GM23338 (cell line): ENCODE measurements around the gene SLC26A6. TPM values are rescaled to one million over a fixed set of nuclear protein-coding genes. Genes with fewer than 3 reads are reported as not detected.
A peak's percentile ranks its signal among the peaks of the same experiment; 100 is the strongest.

Experiments
- ATAC-seq: fragments of 200-7000 bp; cut with Tn5 transposase; 3 replicates; pipeline ENCODE4 v1.9.1; 2020
- DNase-seq: peaks from one replicate; pipeline ENCODE4 v3.0.0-alpha.2; 2015; ENCODE audit warnings: low spot score
- H2AFZ ChIP-seq: fragments of 200-600 bp; sonication (generic); 2 replicates; pipeline ENCODE4 v1.8.0; 2016; ENCODE audit warnings: antibody characterized with exemption, mild to moderate bottlenecking, moderate library complexity
- H3F3A ChIP-seq: fragments of 200-600 bp; sonication (generic); replicated peaks from 2 replicates; pipeline ENCODE4 v1.8.0; 2017; ENCODE audit warnings: antibody characterized with exemption, mixed run types, low read depth
- H3K27ac ChIP-seq: fragments of 200-600 bp; sonication (generic); 2 replicates; pipeline ENCODE4 v1.6.1; 2016; ENCODE audit warnings: low read depth
- H3K27me3 ChIP-seq: fragments of 200-600 bp; sonication (generic); 2 replicates; pipeline ENCODE4 v1.8.0; 2016; ENCODE audit warnings: mild to moderate bottlenecking, mixed run types, moderate library complexity; ENCODE audit not compliant: insufficient read depth
- H3K36me3 ChIP-seq: fragments of 200-600 bp; sonication (generic); 2 replicates; pipeline ENCODE4 v1.8.0; 2016; ENCODE audit warnings: mild to moderate bottlenecking; ENCODE audit not compliant: insufficient read depth
- H3K4me1 ChIP-seq: fragments of 200-600 bp; sonication (generic); 2 replicates; pipeline ENCODE4 v1.8.0; 2016; ENCODE audit warnings: mild to moderate bottlenecking, moderate library complexity; ENCODE audit not compliant: insufficient read depth
- H3K4me2 ChIP-seq: fragments of 200-600 bp; sonication (generic); 2 replicates; pipeline ENCODE4 v1.7.1; 2017; ENCODE audit warnings: mixed run types
- H3K4me3 ChIP-seq: fragments of 200-600 bp; sonication (generic); 2 replicates; pipeline ENCODE4 v1.6.1; 2016; ENCODE audit warnings: mixed run types
- H3K79me2 ChIP-seq: fragments of 200-600 bp; sonication (generic); replicated peaks from 2 replicates; pipeline ENCODE4 v1.8.0; 2017; ENCODE audit warnings: mild to moderate bottlenecking; ENCODE audit not compliant: insufficient read depth
- H3K9me2 ChIP-seq: fragments of 200-600 bp; sonication (generic); 2 replicates; pipeline ENCODE4 v1.8.0; 2017; ENCODE audit not compliant: insufficient read depth
- H4K20me1 ChIP-seq: fragments of 200-600 bp; sonication (generic); replicated peaks from 2 replicates; pipeline ENCODE4 v1.8.0; 2017; ENCODE audit warnings: mild to moderate bottlenecking; ENCODE audit not compliant: insufficient read depth
- H3K27ac Mint-ChIP-seq: 2 replicates; pipeline ENCODE4 v1.8.0; 2020; ENCODE audit warnings: inconsistent platforms, mild to moderate bottlenecking, moderate library complexity, mixed read lengths
- H3K27me3 Mint-ChIP-seq: 3 replicates; pipeline ENCODE4 v1.8.0; 2022; ENCODE audit warnings: low read depth, mild to moderate bottlenecking, moderate library complexity, mixed read lengths, inconsistent platforms; ENCODE audit not compliant: insufficient read depth, poor library complexity
- H3K36me3 Mint-ChIP-seq: 3 replicates; pipeline ENCODE4 v1.8.0; 2021; ENCODE audit warnings: low read depth, mild to moderate bottlenecking, inconsistent platforms, moderate library complexity, mixed read lengths
- H3K4me1 Mint-ChIP-seq: 3 replicates; pipeline ENCODE4 v1.8.0; 2020; ENCODE audit warnings: mild to moderate bottlenecking, inconsistent platforms, mixed read lengths
- H3K4me3 Mint-ChIP-seq: 3 replicates; pipeline ENCODE4 v1.8.0; 2021; ENCODE audit warnings: moderate library complexity, mild to moderate bottlenecking, inconsistent platforms, mixed read lengths
- H3K9me3 Mint-ChIP-seq: 3 replicates; pipeline ENCODE4 v1.8.0; 2020; ENCODE audit warnings: moderate library complexity, mild to moderate bottlenecking, inconsistent platforms, mixed read lengths
- CREB1 ChIP-seq: fragments of 250-450 bp; sonication (Bioruptor Pico); IDR thresholded peaks from 2 replicates; pipeline ENCODE4 v1.5.0; 2020; ENCODE audit warnings: low read depth, mild to moderate bottlenecking, moderate library complexity
- CTCF ChIP-seq, 2 experiments: fragments of 200-600 bp in 1 of 2; sonication (generic) in 1 of 2; conservative IDR thresholded peaks; 2 replicates each; pipeline versions ENCODE4 v1.5.1 to v1.6.1; 2016 to 2017; ENCODE audit warnings: antibody characterized with exemption in 2 of 2, low read depth in 2 of 2, mild to moderate bottlenecking in 2 of 2, moderate library complexity in 1 of 2
- ETS1 ChIP-seq: IDR thresholded peaks from 2 replicates; pipeline ENCODE4 v1.6.1; 2016; ENCODE audit warnings: antibody characterized with exemption
- EZH2 ChIP-seq: fragments of 200-600 bp; sonication (generic); IDR thresholded peaks from one replicate; pipeline ENCODE4 v1.8.0; 2017; ENCODE audit warnings: antibody characterized with exemption, mild to moderate bottlenecking, low read depth; ENCODE audit not compliant: unreplicated experiment
- EZH2phosphoT487 ChIP-seq: fragments of 200-600 bp; sonication (generic); IDR thresholded peaks from one replicate; pipeline ENCODE4 v1.8.1; 2018; ENCODE audit warnings: antibody characterized with exemption; ENCODE audit not compliant: unreplicated experiment
- JUNB ChIP-seq: IDR thresholded peaks from one replicate; pipeline ENCODE4 v1.6.1; 2016; ENCODE audit warnings: antibody characterized with exemption; ENCODE audit not compliant: unreplicated experiment
- NANOG ChIP-seq: IDR thresholded peaks from 2 replicates; pipeline ENCODE4 v1.6.1; 2016; ENCODE audit warnings: antibody characterized with exemption, borderline replicate concordance
- POLR2AphosphoS5 ChIP-seq: IDR thresholded peaks from 2 replicates; pipeline ENCODE4 v1.6.1; 2016; ENCODE audit warnings: antibody characterized with exemption, low read depth
- REST ChIP-seq: IDR thresholded peaks from one replicate; pipeline ENCODE4 v1.6.1; 2018; ENCODE audit warnings: antibody characterized with exemption; ENCODE audit not compliant: unreplicated experiment
- ZNF114 ChIP-seq: fragments of 250-450 bp; sonication (Bioruptor Pico); IDR thresholded peaks from 2 replicates; pipeline ENCODE4 v1.5.0; 2020; ENCODE audit warnings: mild to moderate bottlenecking, moderate library complexity
- ZNF331 ChIP-seq: fragments of 250-450 bp; sonication (Bioruptor Pico); IDR thresholded peaks from 2 replicates; pipeline ENCODE4 v1.5.0; 2020; ENCODE audit warnings: low read depth, mild to moderate bottlenecking, moderate library complexity
- polyA plus RNA-seq: library from polyadenylated mRNA; unstranded; fragments of >200 nt; fragmentation: Nextera tagmentation; extraction: Ambion mirVana; gene quantifications from 2 replicates; pipeline ENCODE4 v1.2.1, GENCODE V29; 2016
- total RNA-seq: library from RNA; depleted of rRNA; stranded (reverse); fragments of >200 nt; shearing (Covaris generic); gene quantifications from 2 replicates; pipeline ENCODE4 v1.2.3, GENCODE V29; 2014

The SLC26A6 gene
- total and polyA plus RNA-seq, 2 experiments from 2014 or later = 34.3 to 96.4 TPM

GRCh38 chr3:48664313-48664644 lies 29.0 kb upstream of the SLC26A6 start:
- H3K36me3 ChIP-seq = no peaks in the 10 kb centered on the region
- peak in 1 of 2 experiments; percentile 6; a peak in 1 of 4 replicates for TF ChIP-seq CTCF (conservative IDR thresholded peaks at IDR 0.05; ENCODE audit: low read depth in 2 of 2)
- TF ChIP-seq CREB1 (CRISPR knock-in tag) = no peak
- H3K27me3 ChIP-seq = no peaks in the 10 kb centered on the region
- peak overlapping the region; percentile 73; the same call in 1 of the 2 replicates for H3K4me3 ChIP-seq
- peak overlapping the region; percentile 78 for H3K27ac ChIP-seq
- no peaks in the 10 kb centered on the region; the same call in 1 of the 2 replicates for H3K4me1 ChIP-seq
- no peaks in the 10 kb centered on the region for H3K79me2 ChIP-seq
- Mint-ChIP-seq H3K4me1 (peaks cover 15% of the 10 kb centered on the region), H3K27ac (peak overlapping the region; percentile 93), H3K27me3 (peaks cover 24% of the 10 kb centered on the region), H3K9me3 (peaks cover 4% of the 10 kb centered on the region; the same call in 2 of the 3 replicates), H3K4me3 (peak overlapping the region; percentile 92), H3K36me3 (peaks cover 43% of the 10 kb centered on the region)
- no peaks in the 10 kb centered on the region for H3K9me2 ChIP-seq
- H3F3A ChIP-seq = peaks cover 28% of the 10 kb centered on the region
- DNase-seq (no peak), ATAC-seq (no peak)
- peaks cover 9% of the 10 kb centered on the region for H4K20me1 ChIP-seq
- peak overlapping the region; percentile 61; the same call in 1 of the 2 replicates for H3K4me2 ChIP-seq
- H2AFZ ChIP-seq = no peak overlapping the region

- H3K27me3 ChIP-seq = no peaks in the 10 kb centered on the region
- no peaks in the 10 kb centered on the region for H3K36me3 ChIP-seq
- H3K4me3 Mint-ChIP-seq = peak overlapping the region; percentile 92
- ATAC-seq = peak; percentile 73
- no peaks in the 10 kb centered on the region; the same call in 1 of the 2 replicates for H3K4me1 ChIP-seq
- peaks cover 24% of the 10 kb centered on the region for H3K27me3 Mint-ChIP-seq
- H3K9me2 ChIP-seq = no peaks in the 10 kb centered on the region
- peaks cover 49% of the 10 kb centered on the region for H3K36me3 Mint-ChIP-seq
- no peaks in the 10 kb centered on the region for H3K79me2 ChIP-seq
- H3K4me1 Mint-ChIP-seq = peaks cover 15% of the 10 kb centered on the region
- H3K9me3 Mint-ChIP-seq = peaks cover 4% of the 10 kb centered on the region; the same call in 2 of the 3 replicates
- H4K20me1 ChIP-seq = peaks cover 9% of the 10 kb centered on the region
- peaks cover 27% of the 10 kb centered on the region for H3F3A ChIP-seq
- H3K27ac ChIP-seq = peak overlapping the region; percentile 100
- peak overlapping the region; percentile 95 for H3K4me2 ChIP-seq
- peak overlapping the region; percentile 73 for H3K4me3 ChIP-seq
- peak overlapping the region; percentile 100 for H3K27ac Mint-ChIP-seq
- no peak overlapping the region for H2AFZ ChIP-seq
- peak; percentile 99 for DNase-seq
- TF ChIP-seq NANOG (no peak), CTCF (conservative IDR thresholded peaks at IDR 0.05; ENCODE audit: low read depth in 2 of 2) (peak; percentile 71 to 78), ZNF114 (CRISPR knock-in tag) (no peak), EZH2 (no peak), CREB1 (CRISPR knock-in tag) (peak; percentile 92), REST (peak; percentile 26), POLR2AphosphoS5 (peak; percentile 66), ETS1 (peak; percentile 10; the same call in 1 of the 2 replicates), ZNF331 (no peak), JUNB (no peak), EZH2phosphoT487 (no peak)
Measured at GRCh38 chr3:48663489-48664312, 28.4 kb upstream of the SLC26A6 start.
